Measurements from ENCODE around the gene AKAP7.

DNA sequence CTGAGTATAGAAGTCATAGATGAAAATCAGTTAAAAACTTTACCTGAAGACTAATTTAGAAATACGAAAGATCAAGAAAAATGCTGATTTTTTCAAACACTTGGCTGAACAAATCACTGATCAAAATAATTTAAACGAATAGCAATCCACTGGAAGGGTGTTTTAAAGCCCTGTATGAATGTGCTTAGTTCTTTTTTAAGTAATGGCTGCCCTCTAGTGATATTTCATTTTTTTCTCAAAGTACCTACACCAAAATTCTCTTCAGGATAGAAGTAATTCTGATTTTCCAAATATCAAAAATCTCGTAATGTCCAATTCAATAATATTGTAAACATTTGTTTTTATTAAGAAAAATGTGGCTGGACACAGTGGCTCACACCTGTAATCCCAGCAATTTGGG is 32.5 kb downstream of the AKAP7 start:
- TF ChIP-seq, protein P1, sequence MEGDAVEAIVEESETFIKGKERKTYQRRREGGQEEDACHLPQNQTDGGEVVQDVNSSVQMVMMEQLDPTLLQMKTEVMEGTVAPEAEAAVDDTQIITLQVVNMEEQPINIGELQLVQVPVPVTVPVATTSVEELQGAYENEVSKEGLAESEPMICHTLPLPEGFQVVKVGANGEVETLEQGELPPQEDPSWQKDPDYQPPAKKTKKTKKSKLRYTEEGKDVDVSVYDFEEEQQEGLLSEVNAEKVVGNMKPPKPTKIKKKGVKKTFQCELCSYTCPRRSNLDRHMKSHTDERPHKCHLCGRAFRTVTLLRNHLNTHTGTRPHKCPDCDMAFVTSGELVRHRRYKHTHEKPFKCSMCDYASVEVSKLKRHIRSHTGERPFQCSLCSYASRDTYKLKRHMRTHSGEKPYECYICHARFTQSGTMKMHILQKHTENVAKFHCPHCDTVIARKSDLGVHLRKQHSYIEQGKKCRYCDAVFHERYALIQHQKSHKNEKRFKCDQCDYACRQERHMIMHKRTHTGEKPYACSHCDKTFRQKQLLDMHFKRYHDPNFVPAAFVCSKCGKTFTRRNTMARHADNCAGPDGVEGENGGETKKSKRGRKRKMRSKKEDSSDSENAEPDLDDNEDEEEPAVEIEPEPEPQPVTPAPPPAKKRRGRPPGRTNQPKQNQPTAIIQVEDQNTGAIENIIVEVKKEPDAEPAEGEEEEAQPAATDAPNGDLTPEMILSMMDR (IDR thresholded peaks at IDR 0.05; ENCODE audit: extremely low read depth in 1 of 2, insufficient read depth in 1 of 2, low read depth in 1 of 2, low read length in 2 of 2), result no peak
- TF ChIP-seq FOS (IDR thresholded peaks at IDR 0.05; ENCODE audit: borderline replicate concordance, insufficient read depth, low read length) (no peak), JUN (IDR thresholded peaks at IDR 0.05; ENCODE audit: borderline replicate concordance, insufficient read depth, insufficient read length, low read depth) (no peak), MYC (IDR thresholded peaks at IDR 0.05; ENCODE audit: low read depth, low read length) (no peak), EZH2 (IDR thresholded peaks at IDR 0.05; ENCODE audit: borderline replicate concordance, low read depth, low read length, severe bottlenecking) (no peak), POLR2A (IDR thresholded peaks at IDR 0.05; ENCODE audit: low read depth, low read length) (no peak), POLR2AphosphoS5 (IDR thresholded peaks at IDR 0.05; ENCODE audit: insufficient read depth, low read depth, low read length) (no peak), GATA2 (IDR thresholded peaks at IDR 0.05; ENCODE audit: insufficient read depth, insufficient read length, low read depth, low read length) (no peak)
- TF ChIP-seq, protein P2, sequence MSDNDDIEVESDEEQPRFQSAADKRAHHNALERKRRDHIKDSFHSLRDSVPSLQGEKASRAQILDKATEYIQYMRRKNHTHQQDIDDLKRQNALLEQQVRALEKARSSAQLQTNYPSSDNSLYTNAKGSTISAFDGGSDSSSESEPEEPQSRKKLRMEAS (IDR thresholded peaks at IDR 0.05; ENCODE audit: insufficient read depth, insufficient read length), result no peak
